Measurements from ENCODE around the gene COBL. TPM values are rescaled to one million over a fixed set of nuclear protein-coding genes. Genes with fewer than 3 reads are reported as not detected.

COBL gene
- total RNA-seq, 1 donor from 2014 or later, result 53.2 TPM

DNA sequence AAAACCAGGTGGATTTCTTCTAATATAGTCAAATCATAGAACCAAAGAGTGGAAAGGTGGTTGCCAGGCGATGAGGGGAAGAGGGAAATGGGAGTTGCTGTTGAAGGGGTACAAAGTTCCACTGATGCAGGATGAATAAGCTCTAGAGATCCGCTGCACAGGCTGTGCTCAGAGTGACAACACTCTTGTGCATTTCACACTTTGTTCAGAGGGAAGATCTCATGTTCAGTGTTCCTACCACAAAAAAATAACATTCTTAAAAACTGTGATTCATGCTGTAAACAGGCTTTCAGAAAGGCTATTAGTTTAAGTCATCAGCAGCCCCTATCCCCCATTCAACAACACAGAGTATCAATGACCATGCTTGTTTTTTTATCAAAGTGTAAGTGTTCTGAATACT, 213.8 kb downstream of the COBL start:
- H3K9ac ChIP-seq (ENCODE audit: low read depth in 1 of 3, low read length in 3 of 3), result no peak overlapping the region
- no peaks in the 10 kb centered on the region for H3K9me3 ChIP-seq (ENCODE audit: control insufficient read depth in 3 of 3, low read length in 3 of 3)
- H3K27ac ChIP-seq (ENCODE audit: low read depth, low read length), result no peak overlapping the region
- H3K27me3 ChIP-seq (ENCODE audit: control insufficient read depth in 3 of 3, insufficient read depth in 3 of 3, low read length in 3 of 3), result no peaks in the 10 kb centered on the region
- H3K36me3 ChIP-seq (ENCODE audit: control insufficient read depth in 3 of 3, insufficient read depth in 3 of 3, low read length in 3 of 3), result no peaks in the 10 kb centered on the region
- H3K4me1 ChIP-seq (ENCODE audit: control insufficient read depth in 3 of 3, insufficient read depth in 3 of 3, low read length in 3 of 3), result no peaks in the 10 kb centered on the region
- H3K4me3 ChIP-seq (ENCODE audit: low read length in 3 of 3), result no peak overlapping the region

DNA sequence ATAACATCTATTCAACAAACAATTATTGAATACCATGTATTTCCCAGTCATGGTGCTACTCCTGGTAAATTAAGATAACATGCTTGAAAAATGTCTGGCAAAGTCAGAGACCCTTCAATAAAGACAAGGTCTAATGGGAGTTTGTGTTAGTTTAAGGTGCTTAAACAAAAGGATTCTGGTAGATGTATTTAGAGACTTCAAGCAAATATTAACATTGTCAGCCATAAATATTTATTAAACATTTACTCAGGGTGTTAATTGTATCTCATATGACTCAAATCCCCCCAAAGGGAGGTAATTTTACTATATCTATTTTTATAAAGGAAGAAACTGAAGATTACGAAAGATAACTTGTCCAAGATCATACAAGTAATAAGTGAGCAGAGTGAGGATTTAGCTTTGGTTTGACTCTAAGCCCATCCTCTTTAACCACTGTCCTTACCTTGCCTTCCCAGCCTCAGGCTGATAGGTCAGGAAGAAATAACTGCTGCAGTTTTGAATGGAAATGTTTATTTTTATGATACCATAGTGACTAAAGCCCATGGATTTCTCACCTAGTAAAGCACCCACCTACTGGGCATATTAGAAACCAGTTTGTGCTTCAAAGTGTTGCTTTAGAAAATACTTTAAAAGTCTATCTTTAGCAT, 215.4 kb downstream of the COBL start:
- H3K9ac ChIP-seq (ENCODE audit: low read depth in 1 of 3, low read length in 3 of 3), result no peak overlapping the region
- no peaks in the 10 kb centered on the region for H3K4me1 ChIP-seq (ENCODE audit: control insufficient read depth in 3 of 3, insufficient read depth in 3 of 3, low read length in 3 of 3)
- no peak overlapping the region for H3K27ac ChIP-seq (ENCODE audit: low read depth, low read length)
- no peaks in the 10 kb centered on the region for H3K9me3 ChIP-seq (ENCODE audit: control insufficient read depth in 3 of 3, low read length in 3 of 3)
- no peak overlapping the region for H3K4me3 ChIP-seq (ENCODE audit: low read length in 3 of 3)
- no peaks in the 10 kb centered on the region for H3K27me3 ChIP-seq (ENCODE audit: control insufficient read depth in 3 of 3, insufficient read depth in 3 of 3, low read length in 3 of 3)
- H3K36me3 ChIP-seq (ENCODE audit: control insufficient read depth in 3 of 3, insufficient read depth in 3 of 3, low read length in 3 of 3), result no peaks in the 10 kb centered on the region

DNA sequence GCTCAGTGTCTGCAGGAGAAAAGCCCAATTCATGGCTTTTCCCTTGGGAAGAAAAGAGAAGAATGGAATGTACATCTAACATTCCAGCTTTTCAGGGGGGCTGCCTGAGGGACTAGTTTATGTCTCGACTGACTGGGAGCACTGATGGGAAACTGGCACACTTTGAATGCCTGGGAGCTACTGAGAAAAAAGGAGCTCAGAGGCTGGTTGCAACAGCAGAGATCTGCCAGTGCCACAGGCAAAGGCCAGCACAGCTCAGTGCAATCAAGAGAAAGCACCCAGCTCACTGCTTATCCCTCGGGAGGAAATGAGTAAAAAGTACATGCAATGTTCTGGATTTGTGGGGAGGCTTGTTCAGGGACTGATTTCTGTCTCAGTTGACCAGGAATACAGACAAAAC, 226.2 kb downstream of the COBL start:
- H3K4me1 ChIP-seq (ENCODE audit: control insufficient read depth in 3 of 3, insufficient read depth in 3 of 3, low read length in 3 of 3), result no peaks in the 10 kb centered on the region
- no peaks in the 10 kb centered on the region for H3K36me3 ChIP-seq (ENCODE audit: control insufficient read depth in 3 of 3, insufficient read depth in 3 of 3, low read length in 3 of 3)
- H3K4me3 ChIP-seq (ENCODE audit: low read length in 3 of 3), result no peak overlapping the region
- H3K9me3 ChIP-seq (ENCODE audit: control insufficient read depth in 3 of 3, low read length in 3 of 3), result no peaks in the 10 kb centered on the region
- H3K27me3 ChIP-seq (ENCODE audit: control insufficient read depth in 3 of 3, insufficient read depth in 3 of 3, low read length in 3 of 3), result no peaks in the 10 kb centered on the region
- no peak overlapping the region for H3K9ac ChIP-seq (ENCODE audit: low read depth in 1 of 3, low read length in 3 of 3)
- H3K27ac ChIP-seq (ENCODE audit: low read depth, low read length), result no peak overlapping the region

DNA sequence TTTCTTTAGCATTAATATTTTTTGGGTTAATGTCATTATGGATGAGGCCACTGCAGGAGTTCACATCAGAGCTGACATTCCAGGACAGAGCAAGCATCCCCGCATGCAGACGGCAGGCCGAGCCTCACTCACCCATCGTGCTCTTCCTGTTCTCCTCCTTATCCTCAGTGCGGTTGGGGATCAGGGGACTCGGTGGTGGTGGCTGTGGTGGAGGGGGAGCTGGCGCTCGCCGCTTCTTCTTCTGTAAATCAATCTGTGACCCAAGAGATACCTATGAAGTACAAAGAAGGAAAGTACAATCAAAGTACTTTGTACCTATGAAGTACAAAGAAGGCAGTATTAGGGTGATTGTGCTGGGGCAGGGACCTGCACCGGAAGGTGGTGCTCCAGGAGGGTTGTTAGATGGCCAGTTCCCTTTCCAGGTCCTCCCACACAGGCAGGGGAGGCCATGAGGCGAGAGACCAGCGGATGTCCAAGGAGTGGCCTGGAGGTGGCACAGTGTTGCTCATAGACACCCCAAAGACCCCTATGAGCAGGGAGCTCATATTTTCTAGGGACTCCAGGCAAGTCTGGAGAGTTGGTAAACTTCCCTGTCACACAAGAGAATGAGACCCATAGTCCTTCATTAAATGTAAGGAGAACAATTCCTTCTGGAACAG, 231.4 kb downstream of the COBL start:
- Histone ChIP-seq H3K27me3 (ENCODE audit: control insufficient read depth in 3 of 3, insufficient read depth in 3 of 3, low read length in 3 of 3) (no peaks in the 10 kb centered on the region), H3K4me3 (ENCODE audit: low read length in 3 of 3) (no peak overlapping the region)

DNA sequence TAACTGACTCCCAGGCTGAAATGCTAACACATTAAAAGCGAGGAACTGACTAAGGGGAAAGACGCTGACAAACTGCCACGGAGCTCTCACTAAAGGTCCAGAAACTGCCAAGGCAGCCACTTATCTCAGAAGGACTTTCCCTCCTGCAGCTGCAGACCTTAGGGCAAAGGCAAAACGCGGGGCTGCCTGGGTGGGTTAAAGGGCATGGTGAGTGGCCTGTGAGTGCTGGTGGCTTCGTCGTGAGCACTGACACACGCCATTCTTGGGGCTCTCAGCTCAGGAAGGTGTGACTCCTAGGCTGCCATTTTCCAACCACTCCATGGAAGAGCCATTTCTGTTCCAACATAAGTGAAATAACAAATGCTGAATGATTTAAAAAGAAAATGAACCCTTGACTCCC, 232.5 kb downstream of the COBL start:
- Histone ChIP-seq H3K4me1 (ENCODE audit: control insufficient read depth in 3 of 3, insufficient read depth in 3 of 3, low read length in 3 of 3) (no peaks in the 10 kb centered on the region), H3K27me3 (ENCODE audit: control insufficient read depth in 3 of 3, insufficient read depth in 3 of 3, low read length in 3 of 3) (no peaks in the 10 kb centered on the region), H3K4me3 (ENCODE audit: low read length in 3 of 3) (no peak overlapping the region), H3K9me3 (ENCODE audit: control insufficient read depth in 3 of 3, low read length in 3 of 3) (no peaks in the 10 kb centered on the region), H3K9ac (ENCODE audit: low read depth in 1 of 3, low read length in 3 of 3) (no peak overlapping the region), H3K36me3 (ENCODE audit: control insufficient read depth in 3 of 3, insufficient read depth in 3 of 3, low read length in 3 of 3) (peaks cover 0 to 8% (median 6%) of the 10 kb centered on the region in 3 donors), H3K27ac (ENCODE audit: low read depth, low read length) (no peak overlapping the region)

More for the DNA sequence above, 231.4 kb downstream of the COBL start:
- Histone ChIP-seq H3K4me1 (ENCODE audit: control insufficient read depth in 3 of 3, insufficient read depth in 3 of 3, low read length in 3 of 3) (no peaks in the 10 kb centered on the region), H3K27ac (ENCODE audit: low read depth, low read length) (no peak overlapping the region), H3K9me3 (ENCODE audit: control insufficient read depth in 3 of 3, low read length in 3 of 3) (no peaks in the 10 kb centered on the region), H3K9ac (ENCODE audit: low read depth in 1 of 3, low read length in 3 of 3) (no peak overlapping the region), H3K36me3 (ENCODE audit: control insufficient read depth in 3 of 3, insufficient read depth in 3 of 3, low read length in 3 of 3) (peaks cover 0 to 8% (median 6%) of the 10 kb centered on the region in 3 donors)

DNA sequence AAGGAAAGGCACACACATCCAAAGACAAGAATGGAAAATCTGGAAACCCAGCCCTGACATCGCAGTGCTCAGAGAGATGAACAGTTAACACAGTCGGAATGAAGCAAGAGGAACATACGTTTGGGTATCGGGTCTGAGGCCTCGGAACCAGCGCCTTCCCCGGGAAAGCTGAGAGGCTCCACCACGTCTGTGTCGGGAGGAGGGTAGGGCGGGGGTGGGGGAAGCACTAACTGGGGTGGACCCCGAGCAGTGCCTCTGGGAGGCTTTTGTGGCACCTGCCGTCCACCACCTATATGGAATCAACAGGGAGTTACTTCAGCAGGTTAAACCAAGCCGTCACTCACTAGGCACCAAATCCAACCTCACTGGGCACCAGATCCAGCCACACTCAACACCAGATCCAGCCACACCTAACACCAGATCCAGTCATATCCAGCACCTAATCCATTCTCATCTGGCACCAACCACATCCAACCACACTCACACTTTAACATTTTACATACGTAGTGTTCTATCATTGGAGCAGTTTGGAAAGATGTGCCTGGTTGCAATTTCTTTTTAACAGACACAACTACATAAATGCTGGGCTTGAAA, 233.6 kb downstream of the COBL start:
- Histone ChIP-seq H3K36me3 (ENCODE audit: control insufficient read depth in 3 of 3, insufficient read depth in 3 of 3, low read length in 3 of 3) (peaks cover 0 to 8% (median 6%) of the 10 kb centered on the region in 3 donors), H3K4me3 (ENCODE audit: low read length in 3 of 3) (no peak overlapping the region), H3K27me3 (ENCODE audit: control insufficient read depth in 3 of 3, insufficient read depth in 3 of 3, low read length in 3 of 3) (no peaks in the 10 kb centered on the region), H3K4me1 (ENCODE audit: control insufficient read depth in 3 of 3, insufficient read depth in 3 of 3, low read length in 3 of 3) (peaks cover 0 to 3% (median under 1%) of the 10 kb centered on the region in 3 donors), H3K9ac (ENCODE audit: low read depth in 1 of 3, low read length in 3 of 3) (no peak overlapping the region), H3K9me3 (ENCODE audit: control insufficient read depth in 3 of 3, low read length in 3 of 3) (no peaks in the 10 kb centered on the region), H3K27ac (ENCODE audit: low read depth, low read length) (no peak overlapping the region)

DNA sequence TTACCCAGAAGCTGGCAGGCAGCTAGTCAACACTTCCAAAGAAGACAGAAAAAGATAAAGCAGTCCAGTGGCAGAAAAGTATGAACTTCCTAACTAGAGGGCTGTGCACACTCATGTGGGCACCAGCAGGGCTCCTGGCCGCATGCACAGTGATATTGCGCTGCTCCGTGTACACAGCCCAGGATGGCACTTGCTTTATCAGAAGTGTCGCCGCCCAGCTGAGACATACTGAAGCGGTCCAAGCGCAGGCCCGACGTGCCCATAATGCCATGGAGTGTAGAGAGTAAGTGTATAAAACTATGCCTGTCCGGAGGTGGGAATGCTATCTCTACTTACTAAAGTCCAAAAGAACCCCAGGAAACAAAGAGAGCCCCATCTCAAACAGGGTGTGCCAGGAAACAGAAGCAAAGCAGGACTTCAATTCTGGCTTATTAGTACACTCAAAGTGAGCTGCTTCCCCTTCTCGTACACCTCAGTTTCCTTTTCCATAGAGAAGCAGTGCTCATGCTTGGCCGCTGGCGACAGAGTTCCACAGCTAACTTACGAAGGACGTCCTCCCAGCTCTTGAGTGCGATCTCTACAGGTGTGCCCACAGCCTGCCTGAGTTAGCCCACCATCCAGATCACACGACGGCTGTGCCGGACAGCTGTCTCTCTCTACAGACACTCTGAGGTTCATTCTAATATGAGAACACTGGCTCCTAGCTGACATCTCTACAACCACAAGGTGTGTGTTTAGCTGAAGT, 234.3 kb downstream of the COBL start:
- H3K27ac ChIP-seq (ENCODE audit: low read depth, low read length), result no peak overlapping the region
- H3K9ac ChIP-seq (ENCODE audit: low read depth in 1 of 3, low read length in 3 of 3), result no peak overlapping the region
- no peaks in the 10 kb centered on the region for H3K9me3 ChIP-seq (ENCODE audit: control insufficient read depth in 3 of 3, low read length in 3 of 3)
- H3K36me3 ChIP-seq (ENCODE audit: control insufficient read depth in 3 of 3, insufficient read depth in 3 of 3, low read length in 3 of 3), result peaks cover 0 to 8% (median 6%) of the 10 kb centered on the region in 3 donors
- H3K4me1 ChIP-seq (ENCODE audit: control insufficient read depth in 3 of 3, insufficient read depth in 3 of 3, low read length in 3 of 3), result peaks cover 4 to 8% (median 5%) of the 10 kb centered on the region in 3 donors
- H3K27me3 ChIP-seq (ENCODE audit: control insufficient read depth in 3 of 3, insufficient read depth in 3 of 3, low read length in 3 of 3), result no peaks in the 10 kb centered on the region
- H3K4me3 ChIP-seq (ENCODE audit: low read length in 3 of 3), result no peak overlapping the region

DNA sequence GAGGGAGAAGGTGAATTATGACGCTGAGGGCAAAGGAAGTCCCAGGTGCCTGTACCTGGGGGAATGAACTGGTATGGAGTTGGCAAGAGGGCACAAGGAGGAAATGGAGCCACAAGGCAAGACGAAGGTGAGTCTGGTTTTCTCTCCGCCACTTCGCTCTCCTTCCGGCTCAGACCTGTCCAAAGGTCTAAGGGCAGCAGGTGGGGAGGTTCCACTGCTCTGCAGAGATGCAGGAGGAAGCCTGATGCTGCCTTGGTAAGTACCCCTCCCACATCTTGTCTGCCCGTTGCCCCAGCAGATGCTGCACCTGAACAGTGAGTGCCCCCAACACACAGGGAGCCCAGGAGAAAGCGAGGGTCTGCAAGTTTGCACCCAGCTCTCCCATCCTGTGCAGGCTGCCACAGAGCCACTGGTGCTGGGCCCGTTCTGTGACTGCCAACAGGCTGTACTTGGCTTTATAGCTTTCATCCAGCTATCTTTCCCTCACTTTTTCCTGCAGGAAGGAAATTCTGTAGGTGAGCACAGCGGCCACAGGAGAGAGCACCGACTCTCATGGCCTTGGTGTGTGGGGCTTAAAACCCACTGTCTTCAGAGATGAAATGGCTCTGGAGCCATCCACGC, 235.2 kb downstream of the COBL start:
- H3K9ac ChIP-seq (ENCODE audit: low read depth in 1 of 3, low read length in 3 of 3), result no peak overlapping the region
- no peak overlapping the region for H3K27ac ChIP-seq (ENCODE audit: low read depth, low read length)
- H3K36me3 ChIP-seq (ENCODE audit: control insufficient read depth in 3 of 3, insufficient read depth in 3 of 3, low read length in 3 of 3), result peaks cover 0 to 8% (median 6%) of the 10 kb centered on the region in 3 donors

DNA sequence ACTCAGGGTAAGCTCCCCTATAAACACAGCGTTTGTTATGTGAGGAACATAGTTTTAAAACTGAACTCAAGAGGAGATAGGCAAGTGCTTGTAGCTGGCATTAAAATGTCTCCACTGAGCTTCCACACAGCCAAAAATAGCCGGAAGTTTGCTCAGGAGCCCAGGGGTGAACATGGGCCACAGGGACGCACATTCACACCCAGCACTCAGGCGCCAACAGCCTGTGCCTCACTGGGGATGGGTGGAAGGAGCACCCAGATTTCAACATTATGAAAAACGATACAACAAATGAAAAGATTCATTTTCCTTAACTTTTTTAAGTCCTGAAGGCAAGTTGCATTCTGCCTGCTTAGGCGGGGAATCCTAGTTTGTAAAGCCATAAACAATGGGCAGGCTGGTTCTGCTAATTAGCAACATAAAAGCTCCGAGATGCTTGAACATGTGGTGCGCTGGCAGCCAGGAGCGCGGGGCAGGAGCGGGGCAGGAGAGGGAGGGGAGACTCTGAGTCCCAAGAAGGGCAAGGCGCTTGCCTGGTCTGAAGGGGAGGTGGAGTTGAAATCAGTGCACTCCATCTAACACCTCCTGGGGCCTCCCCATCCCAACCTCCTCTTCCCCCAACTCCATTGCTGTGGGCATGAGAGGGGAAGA, 235.9 kb downstream of the COBL start:
- Histone ChIP-seq H3K27ac (ENCODE audit: low read depth, low read length) (no peak overlapping the region), H3K36me3 (ENCODE audit: control insufficient read depth in 3 of 3, insufficient read depth in 3 of 3, low read length in 3 of 3) (peaks cover 0 to 8% (median 6%) of the 10 kb centered on the region in 3 donors), H3K27me3 (ENCODE audit: control insufficient read depth in 3 of 3, insufficient read depth in 3 of 3, low read length in 3 of 3) (no peaks in the 10 kb centered on the region), H3K4me3 (ENCODE audit: low read length in 3 of 3) (no peak overlapping the region), H3K9ac (ENCODE audit: low read depth in 1 of 3, low read length in 3 of 3) (no peak overlapping the region), H3K4me1 (ENCODE audit: control insufficient read depth in 3 of 3, insufficient read depth in 3 of 3, low read length in 3 of 3) (peaks cover 8 to 12% (median 8%) of the 10 kb centered on the region in 3 donors), H3K9me3 (ENCODE audit: control insufficient read depth in 3 of 3, low read length in 3 of 3) (no peaks in the 10 kb centered on the region)

More for the DNA sequence above, 235.2 kb downstream of the COBL start:
- Histone ChIP-seq H3K27me3 (ENCODE audit: control insufficient read depth in 3 of 3, insufficient read depth in 3 of 3, low read length in 3 of 3) (no peaks in the 10 kb centered on the region), H3K9me3 (ENCODE audit: control insufficient read depth in 3 of 3, low read length in 3 of 3) (no peaks in the 10 kb centered on the region), H3K4me3 (ENCODE audit: low read length in 3 of 3) (no peak overlapping the region), H3K4me1 (ENCODE audit: control insufficient read depth in 3 of 3, insufficient read depth in 3 of 3, low read length in 3 of 3) (peaks cover 4 to 8% (median 5%) of the 10 kb centered on the region in 3 donors)

Measured in skeletal muscle tissue (tissue), 4 donors.